GM12865 (cell line): ENCODE results near the gene RGMA.

Source experiments
- DNase-seq: peaks from one replicate; pipeline ENCODE4 v3.0.0; 2010; ENCODE audit warnings: low read depth
- H3K4me3 ChIP-seq: 2 replicates; pipeline ENCODE4 v1.5.1; 2011; ENCODE audit warnings: mild to moderate bottlenecking, low read depth, low read length, control low read depth
- TF ChIP-seq, protein P1 (sequence below): IDR thresholded peaks from 2 replicates; pipeline ENCODE4 v1.5.1; 2011; ENCODE audit warnings: low read length, control low read depth, low read depth, inconsistent platforms; ENCODE audit not compliant: insufficient read depth; ENCODE audit errors: missing control alignments

RGMA gene

DNA sequence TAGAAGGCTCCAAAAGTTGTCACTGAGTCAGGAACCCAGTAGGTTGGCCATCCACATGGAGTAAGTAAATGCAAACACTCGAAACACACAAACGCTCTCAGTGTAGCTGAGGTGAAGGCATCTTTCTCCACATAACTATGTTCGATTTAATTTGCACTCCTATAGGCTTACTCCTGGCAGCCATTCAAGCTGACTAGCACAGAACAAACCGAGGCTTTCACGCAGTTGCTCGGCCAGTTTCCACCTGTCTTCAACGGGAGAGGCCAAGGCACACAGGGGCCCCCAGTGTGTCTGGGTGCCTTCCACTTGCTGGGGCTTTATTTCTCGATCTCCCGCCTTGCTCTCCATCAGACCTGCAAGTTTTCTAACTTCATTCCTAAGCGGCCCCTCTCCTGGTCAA is 18.9 kb downstream of the RGMA start:
- no peak for DNase-seq
- TF ChIP-seq, protein P1, sequence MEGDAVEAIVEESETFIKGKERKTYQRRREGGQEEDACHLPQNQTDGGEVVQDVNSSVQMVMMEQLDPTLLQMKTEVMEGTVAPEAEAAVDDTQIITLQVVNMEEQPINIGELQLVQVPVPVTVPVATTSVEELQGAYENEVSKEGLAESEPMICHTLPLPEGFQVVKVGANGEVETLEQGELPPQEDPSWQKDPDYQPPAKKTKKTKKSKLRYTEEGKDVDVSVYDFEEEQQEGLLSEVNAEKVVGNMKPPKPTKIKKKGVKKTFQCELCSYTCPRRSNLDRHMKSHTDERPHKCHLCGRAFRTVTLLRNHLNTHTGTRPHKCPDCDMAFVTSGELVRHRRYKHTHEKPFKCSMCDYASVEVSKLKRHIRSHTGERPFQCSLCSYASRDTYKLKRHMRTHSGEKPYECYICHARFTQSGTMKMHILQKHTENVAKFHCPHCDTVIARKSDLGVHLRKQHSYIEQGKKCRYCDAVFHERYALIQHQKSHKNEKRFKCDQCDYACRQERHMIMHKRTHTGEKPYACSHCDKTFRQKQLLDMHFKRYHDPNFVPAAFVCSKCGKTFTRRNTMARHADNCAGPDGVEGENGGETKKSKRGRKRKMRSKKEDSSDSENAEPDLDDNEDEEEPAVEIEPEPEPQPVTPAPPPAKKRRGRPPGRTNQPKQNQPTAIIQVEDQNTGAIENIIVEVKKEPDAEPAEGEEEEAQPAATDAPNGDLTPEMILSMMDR: no peak
- H3K4me3 ChIP-seq: no peak overlapping the region

DNA sequence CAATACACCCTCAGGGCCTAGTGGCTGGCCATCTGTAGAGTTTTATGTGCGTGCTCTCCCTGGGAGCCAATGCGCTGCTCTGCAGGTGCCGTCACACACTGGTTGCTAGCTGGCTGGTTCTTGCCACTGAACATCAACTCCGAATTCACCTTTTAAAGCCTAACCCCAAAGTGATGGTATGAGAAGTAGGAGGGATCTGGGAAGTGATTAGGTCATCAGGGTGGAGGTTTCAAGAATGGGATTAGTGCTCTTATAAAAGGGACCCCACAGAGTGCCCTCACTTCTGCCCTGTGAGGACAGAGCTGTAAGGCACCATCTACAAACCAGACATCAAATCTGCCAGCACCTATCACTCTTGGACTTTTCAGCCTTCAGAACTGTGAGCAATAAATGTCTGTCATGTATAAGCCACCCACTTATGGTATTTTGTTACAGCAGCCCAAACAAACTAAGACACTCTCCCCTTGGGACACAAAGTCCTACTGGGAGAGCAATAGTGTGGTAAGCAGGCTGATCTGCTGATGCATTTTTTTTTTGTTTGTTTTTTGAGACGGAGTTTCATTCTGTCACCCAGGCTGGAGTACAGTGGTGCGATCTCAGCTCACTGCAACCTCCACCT is 20.3 kb downstream of the RGMA start:
- TF ChIP-seq, protein P1: no peak
- no peak for DNase-seq
- H3K4me3 ChIP-seq: no peak overlapping the region

DNA sequence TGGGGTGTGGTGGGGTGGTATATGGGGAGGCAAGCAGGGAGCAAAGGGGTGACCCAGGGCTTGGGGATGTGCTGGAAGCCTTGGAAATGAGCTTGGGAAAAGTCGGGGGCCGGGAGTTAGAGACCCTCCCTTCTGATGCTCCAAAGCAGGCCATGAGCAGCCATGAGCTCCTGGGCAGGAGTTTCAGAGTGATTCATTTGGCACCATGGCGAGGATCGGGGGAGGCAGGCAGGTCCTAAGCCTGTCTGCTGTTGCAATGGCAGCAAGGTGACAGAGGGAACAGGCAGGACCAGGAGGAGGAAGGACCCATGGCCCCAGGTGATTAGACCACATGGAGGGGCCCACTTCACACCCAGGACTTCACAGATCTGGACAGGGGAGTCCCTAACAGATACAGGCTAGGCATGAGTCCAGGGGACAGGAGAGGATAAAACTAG is 21.3 kb downstream of the RGMA start:
- no peak overlapping the region for H3K4me3 ChIP-seq
- TF ChIP-seq, protein P1: no peak
- DNase-seq: no peak

DNA sequence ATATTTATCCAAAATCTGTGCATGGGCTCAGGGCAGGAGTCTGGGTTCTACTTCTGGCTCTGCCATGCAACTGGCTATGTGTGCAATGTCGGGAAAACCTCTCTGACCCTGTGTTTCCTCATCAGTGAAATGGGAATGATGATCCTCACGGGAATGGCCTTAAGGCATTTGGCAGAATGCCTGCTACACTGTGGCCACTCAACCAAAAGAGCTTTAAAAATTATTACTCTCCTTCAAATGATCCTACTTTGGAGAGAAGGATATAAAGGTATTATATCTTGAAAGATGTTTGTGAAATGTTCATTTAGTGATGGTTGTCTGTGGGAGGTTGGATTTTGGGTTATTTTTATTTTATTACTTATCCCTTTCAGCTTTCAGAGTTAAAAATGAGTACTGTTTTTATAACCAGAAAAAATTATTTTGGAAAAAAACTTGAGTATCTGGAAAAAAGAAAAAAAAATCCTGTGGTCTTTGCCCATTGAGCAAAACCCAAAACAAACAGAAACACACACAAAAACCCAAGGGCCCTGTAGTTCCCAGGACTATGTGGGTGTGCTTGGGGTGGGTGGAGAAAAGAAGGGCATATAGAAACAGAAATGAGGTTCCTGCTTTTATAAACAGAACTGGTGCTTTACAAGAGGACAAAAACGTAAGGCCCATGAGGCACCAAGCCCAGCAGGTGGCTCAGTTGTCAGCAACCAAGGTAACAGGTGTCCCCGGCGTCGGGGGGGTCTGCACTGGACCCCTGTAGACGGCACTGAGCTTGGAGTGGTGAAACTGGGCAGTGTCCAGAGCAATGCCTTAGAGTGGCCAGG is 22.0 kb downstream of the RGMA start:
- no peak for DNase-seq
- H3K4me3 ChIP-seq: no peak overlapping the region
- TF ChIP-seq, protein P1: no peak

DNA sequence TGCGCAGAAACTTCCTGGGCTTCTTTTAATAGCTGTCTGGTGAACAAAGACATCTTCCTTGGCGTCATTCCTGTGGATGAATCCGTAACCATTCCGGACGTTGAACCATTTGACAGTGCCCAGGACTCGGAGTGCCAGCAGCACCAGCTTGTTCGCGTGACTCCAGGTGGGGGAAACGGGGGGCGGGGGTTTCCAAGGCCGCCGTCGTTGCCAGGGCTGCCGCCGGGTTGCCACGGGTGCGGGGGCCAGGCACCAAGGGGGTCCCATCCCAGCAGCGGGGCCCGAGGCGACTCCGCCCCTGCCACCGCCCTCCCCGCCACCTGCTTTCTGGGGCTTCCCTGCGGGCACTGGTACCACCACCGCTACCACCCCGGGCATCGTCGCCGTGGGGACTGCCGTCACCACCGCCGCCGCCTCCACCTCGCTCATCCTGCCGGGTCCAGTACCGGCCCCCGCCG is 22.8 kb downstream of the RGMA start:
- no peak for DNase-seq
- TF ChIP-seq, protein P1: no peak
- H3K4me3 ChIP-seq: no peak overlapping the region

DNA sequence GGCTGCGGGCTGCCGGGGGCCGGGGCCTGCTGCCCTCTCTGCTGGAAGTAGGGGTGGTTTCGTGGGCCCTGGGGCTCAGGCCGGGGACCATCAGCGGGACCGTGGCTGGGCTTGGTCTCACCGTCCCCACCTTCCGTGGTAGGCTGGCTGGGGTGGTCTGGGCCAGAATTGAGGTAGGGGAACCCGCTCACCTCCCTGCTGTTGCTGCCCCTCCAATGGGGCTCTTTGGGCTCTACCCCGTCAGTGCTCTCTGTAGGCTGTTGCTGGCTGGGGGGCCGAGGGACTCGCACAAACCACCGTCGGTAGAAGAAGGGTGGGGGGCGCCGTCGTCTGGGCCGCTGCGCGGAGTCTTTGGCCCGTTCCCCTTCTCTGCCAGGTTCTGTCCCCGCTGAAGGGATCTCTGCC is 23.4 kb downstream of the RGMA start:
- no peak for DNase-seq
- TF ChIP-seq, protein P1: no peak

More for the DNA sequence above, 23.4 kb downstream of the RGMA start:
- H3K4me3 ChIP-seq: no peak overlapping the region
